ENCODE measurements around the gene RGS10. TPM values are rescaled to one million over a fixed set of nuclear protein-coding genes. Genes with fewer than 3 reads are reported as not detected.

RGS10 gene
- total RNA-seq, 1 experiment from 2014 or later, result 46.0 TPM

DNA sequence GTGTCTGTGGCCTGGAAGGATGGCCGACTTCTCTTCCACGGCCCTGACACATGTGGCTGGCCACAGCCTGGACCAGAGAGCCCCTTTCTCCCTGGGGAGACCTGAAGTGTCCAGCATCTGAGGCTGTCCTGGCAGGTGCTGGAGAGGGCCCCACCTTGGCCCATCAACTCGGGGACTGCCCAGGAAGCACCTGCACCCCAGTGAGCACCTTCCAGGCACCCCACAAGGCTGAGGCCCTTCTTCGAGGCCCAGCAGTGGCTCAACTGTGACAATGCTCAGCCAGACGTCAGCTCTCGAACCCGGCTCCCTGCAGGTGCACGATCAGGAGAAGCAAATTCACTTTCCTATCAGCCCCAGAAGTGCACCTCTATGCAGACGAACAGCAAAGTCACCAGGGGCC lies 24.3 kb downstream of the RGS10 start:
- no peak overlapping the region for H3K4me2 ChIP-seq
- intact Hi-C loops (cut with micrococcal nuclease; ENCODE audit: unreplicated experiment), result no loop called here
- no peak for TF ChIP-seq EZH2 (IDR thresholded peaks at IDR 0.05; ENCODE audit: low read depth)
- TF ChIP-seq, protein P1, sequence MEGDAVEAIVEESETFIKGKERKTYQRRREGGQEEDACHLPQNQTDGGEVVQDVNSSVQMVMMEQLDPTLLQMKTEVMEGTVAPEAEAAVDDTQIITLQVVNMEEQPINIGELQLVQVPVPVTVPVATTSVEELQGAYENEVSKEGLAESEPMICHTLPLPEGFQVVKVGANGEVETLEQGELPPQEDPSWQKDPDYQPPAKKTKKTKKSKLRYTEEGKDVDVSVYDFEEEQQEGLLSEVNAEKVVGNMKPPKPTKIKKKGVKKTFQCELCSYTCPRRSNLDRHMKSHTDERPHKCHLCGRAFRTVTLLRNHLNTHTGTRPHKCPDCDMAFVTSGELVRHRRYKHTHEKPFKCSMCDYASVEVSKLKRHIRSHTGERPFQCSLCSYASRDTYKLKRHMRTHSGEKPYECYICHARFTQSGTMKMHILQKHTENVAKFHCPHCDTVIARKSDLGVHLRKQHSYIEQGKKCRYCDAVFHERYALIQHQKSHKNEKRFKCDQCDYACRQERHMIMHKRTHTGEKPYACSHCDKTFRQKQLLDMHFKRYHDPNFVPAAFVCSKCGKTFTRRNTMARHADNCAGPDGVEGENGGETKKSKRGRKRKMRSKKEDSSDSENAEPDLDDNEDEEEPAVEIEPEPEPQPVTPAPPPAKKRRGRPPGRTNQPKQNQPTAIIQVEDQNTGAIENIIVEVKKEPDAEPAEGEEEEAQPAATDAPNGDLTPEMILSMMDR (conservative IDR thresholded peaks at IDR 0.05), result no peak
- no peak overlapping the region for H3K4me3 ChIP-seq
- H3K9me2 ChIP-seq (ENCODE audit: insufficient read depth), result no peaks in the 10 kb centered on the region
- peaks cover 14% of the 10 kb centered on the region for H3F3A ChIP-seq (ENCODE audit: insufficient read depth, low read depth)
- no peaks in the 10 kb centered on the region for H3K27me3 ChIP-seq (ENCODE audit: insufficient read depth, low read depth)
- no peaks in the 10 kb centered on the region for H3K79me2 ChIP-seq (ENCODE audit: low read depth)
- H3K9me3 ChIP-seq (ENCODE audit: insufficient read depth, low read depth), result no peaks in the 10 kb centered on the region
- POLR2A ChIA-PET (ENCODE audit: unreplicated experiment), result no interaction called here
- no peak overlapping the region for H2AFZ ChIP-seq
- H3K36me3 ChIP-seq (ENCODE audit: low read depth), result no peaks in the 10 kb centered on the region
- H4K20me1 ChIP-seq (ENCODE audit: insufficient read depth), result no peaks in the 10 kb centered on the region
- no TSS peak for BruUV-seq (replicated peaks)
- H3K4me1 ChIP-seq (replicated peaks; ENCODE audit: insufficient read depth), result peaks cover 33% of the 10 kb centered on the region
- H3K27ac ChIP-seq, result no peak overlapping the region
- CTCF ChIA-PET, result no interaction called here
- DNase-seq, result no peak

DNA sequence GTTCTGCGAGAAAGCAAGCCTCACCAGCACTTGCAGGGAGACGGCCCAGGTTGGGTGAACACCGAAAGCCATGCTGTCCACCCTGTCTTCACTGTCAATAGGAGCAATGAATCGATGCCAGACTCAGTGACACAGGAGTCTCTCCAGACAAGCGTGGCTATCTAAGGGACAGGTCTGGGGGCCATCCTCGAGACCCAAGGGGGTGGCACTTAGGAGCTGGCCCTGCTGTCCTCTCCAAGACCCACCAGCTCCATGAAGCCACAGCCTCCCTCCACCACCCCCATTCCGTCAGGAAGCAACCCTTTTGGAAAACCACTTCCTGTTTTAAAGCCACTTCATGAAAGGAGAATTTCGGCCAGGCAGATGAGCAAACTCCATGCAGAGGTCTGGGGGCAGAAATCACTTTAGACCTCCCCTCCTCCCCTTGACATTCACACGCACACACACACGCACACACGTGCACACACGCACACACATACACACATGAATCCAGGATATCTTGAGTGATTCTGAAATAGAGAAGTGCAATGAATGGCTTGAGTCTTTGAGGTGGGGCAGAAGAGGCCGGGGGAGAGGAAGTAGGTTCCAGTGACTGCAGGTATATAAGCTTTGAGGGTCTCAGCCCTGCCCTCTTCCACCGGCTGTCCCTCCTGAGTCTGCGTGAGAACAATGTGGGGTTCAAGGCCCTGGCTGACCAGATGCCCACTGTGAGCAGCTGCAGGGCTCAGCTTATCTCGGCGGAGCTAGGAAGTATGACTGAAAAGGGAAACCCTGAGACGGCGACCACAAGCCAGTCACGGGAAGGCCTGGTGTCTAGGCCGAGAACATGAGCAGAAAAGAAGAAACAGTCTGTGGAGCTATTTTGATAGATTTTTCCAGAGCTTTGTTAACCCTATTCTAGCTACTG lies 25.0 kb downstream of the RGS10 start:
- Histone ChIP-seq H3K9me2 (ENCODE audit: insufficient read depth) (no peaks in the 10 kb centered on the region), H4K20me1 (ENCODE audit: insufficient read depth) (no peaks in the 10 kb centered on the region), H3F3A (ENCODE audit: insufficient read depth, low read depth) (peaks cover 10% of the 10 kb centered on the region), H3K27me3 (ENCODE audit: insufficient read depth, low read depth) (no peaks in the 10 kb centered on the region), H3K36me3 (ENCODE audit: low read depth) (no peaks in the 10 kb centered on the region), H3K79me2 (ENCODE audit: low read depth) (no peaks in the 10 kb centered on the region), H3K27ac (peak overlapping the region; percentile 77), H3K9me3 (ENCODE audit: insufficient read depth, low read depth) (no peaks in the 10 kb centered on the region), H3K4me3 (no peak overlapping the region), H3K4me2 (no peak overlapping the region), H2AFZ (no peak overlapping the region), H3K4me1 (replicated peaks; ENCODE audit: insufficient read depth) (peaks cover 29% of the 10 kb centered on the region)
- DNase-seq, result no peak
- no peak for TF ChIP-seq EZH2 (IDR thresholded peaks at IDR 0.05; ENCODE audit: low read depth)
- TF ChIP-seq, protein P1 (conservative IDR thresholded peaks at IDR 0.05), result no peak
- CTCF ChIA-PET, result interaction anchor here (1.1 kb wide), 1 partner anchor 25 kb away, joined by 3 read pairs; the partner anchor contains the start of gene RGS10
- no TSS peak for BruUV-seq (replicated peaks)
- POLR2A ChIA-PET (ENCODE audit: unreplicated experiment), result no interaction called here
- intact Hi-C loops (cut with micrococcal nuclease; ENCODE audit: unreplicated experiment), result loop anchor here (2.0 kb wide), 1 partner anchor 79 kb away; the partner anchor contains the start of gene TIAL1

DNA sequence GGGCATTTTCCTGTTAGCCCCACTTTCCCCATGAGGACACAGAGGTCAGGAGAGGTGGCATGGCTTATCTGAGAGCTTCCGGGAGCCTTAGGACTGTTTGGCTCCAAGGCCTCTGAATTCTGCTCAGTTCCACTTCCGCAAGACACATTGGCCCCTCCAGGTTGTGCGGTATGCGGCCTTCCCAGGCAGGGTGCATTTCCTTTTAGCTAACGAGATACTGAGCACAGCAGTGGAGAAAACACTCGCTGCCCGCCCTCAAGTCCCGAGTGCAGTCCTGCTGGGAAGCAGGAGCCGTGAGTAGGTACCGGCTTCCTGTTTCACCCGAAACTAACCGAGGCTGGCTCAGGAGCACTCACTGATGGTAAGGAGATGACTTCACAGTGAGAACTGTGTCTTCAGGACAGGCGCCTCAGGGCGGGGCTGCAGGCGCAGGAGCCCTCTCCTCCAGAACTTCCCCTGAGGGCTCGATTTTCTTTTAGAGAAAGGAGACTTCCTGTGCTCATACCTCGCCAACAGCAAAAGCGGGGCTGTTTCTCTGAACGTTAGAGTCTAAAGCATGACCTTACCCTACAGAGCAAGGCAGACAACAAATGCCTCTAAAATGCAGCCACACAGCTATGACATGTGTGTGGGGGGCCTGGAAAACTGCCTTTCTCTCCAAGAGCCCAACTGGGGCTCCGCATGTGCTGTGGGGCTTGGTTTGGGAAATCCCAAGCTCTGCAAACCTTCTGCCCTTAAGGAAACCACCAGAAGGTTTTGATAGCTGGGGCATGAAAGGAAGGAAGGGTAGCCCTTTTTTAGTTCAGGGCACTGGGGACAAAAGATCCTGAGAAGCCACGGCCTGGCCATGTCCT lies 25.9 kb downstream of the RGS10 start:
- intact Hi-C loops (cut with micrococcal nuclease; ENCODE audit: unreplicated experiment), result loop anchor here (2.0 kb wide), 1 partner anchor 80 kb away; the partner anchor contains the start of gene TIAL1
- peak; percentile 70 to 79 for DNase-seq
- TF ChIP-seq EZH2 (IDR thresholded peaks at IDR 0.05; ENCODE audit: low read depth), result no peak
- TF ChIP-seq, protein P1 (conservative IDR thresholded peaks at IDR 0.05), result no peak
- BruUV-seq (replicated peaks), result TSS peak; percentile 70
- H3K27me3 ChIP-seq (ENCODE audit: insufficient read depth, low read depth), result no peaks in the 10 kb centered on the region
- peak overlapping the region; percentile 42; the same call in 1 of the 2 replicates for H3K4me2 ChIP-seq
- no peak overlapping the region for H2AFZ ChIP-seq
- ChIA-PET POLR2A (ENCODE audit: unreplicated experiment) (interaction anchor here (1.0 kb wide), 1 partner anchor 26 kb away, joined by 6 read pairs; the partner anchor contains the start of gene RGS10), CTCF (interaction anchor here (0.7 to 1.1 kb wide), 2 partner anchors 18 to 26 kb away, joined by 3 to 8 read pairs; partner anchors contain the start of gene RGS10)
- H3K4me1 ChIP-seq (replicated peaks; ENCODE audit: insufficient read depth), result peaks cover 20% of the 10 kb centered on the region
- H3K9me2 ChIP-seq (ENCODE audit: insufficient read depth), result no peaks in the 10 kb centered on the region
- H3K4me3 ChIP-seq, result no peak overlapping the region
- peak overlapping the region; percentile 77 for H3K27ac ChIP-seq
- H4K20me1 ChIP-seq (ENCODE audit: insufficient read depth), result no peaks in the 10 kb centered on the region
- H3K36me3 ChIP-seq (ENCODE audit: low read depth), result no peaks in the 10 kb centered on the region
- no peaks in the 10 kb centered on the region for H3K9me3 ChIP-seq (ENCODE audit: insufficient read depth, low read depth)
- H3K79me2 ChIP-seq (ENCODE audit: low read depth), result no peaks in the 10 kb centered on the region
- H3F3A ChIP-seq (ENCODE audit: insufficient read depth, low read depth), result peaks cover 1% of the 10 kb centered on the region; the same call in 1 of the 2 replicates
